GM12878 (cell line): ENCODE measurements around the gene YTHDF1. TPM values are rescaled to one million over a fixed set of nuclear protein-coding genes. Genes with fewer than 3 reads are reported as not detected.

ENCODE experiments used
- BACH1 ChIP-seq: fragments of 450-650 bp; IDR thresholded peaks from 2 replicates; pipeline ENCODE4 v1.6.1; 2017; ENCODE audit warnings: mild to moderate bottlenecking, borderline replicate concordance
- CEBPZ ChIP-seq: fragments of 150-350 bp; IDR thresholded peaks from 2 replicates; pipeline ENCODE4 v1.6.1; 2016; ENCODE audit warnings: low read depth, low read length
- FOXM1 ChIP-seq: IDR thresholded peaks from 2 replicates; pipeline ENCODE4 v1.6.1; 2012; ENCODE audit warnings: low read depth, mild to moderate bottlenecking, inconsistent platforms, low read length, moderate library complexity
- GATAD2B ChIP-seq: fragments of 450-650 bp; conservative IDR thresholded peaks from 2 replicates; pipeline ENCODE4 v1.6.1; 2017; ENCODE audit warnings: low read depth, mild to moderate bottlenecking, moderate library complexity
- IRF4 ChIP-seq: IDR thresholded peaks from 2 replicates; pipeline ENCODE4 v1.6.1; 2011; ENCODE audit warnings: low read depth, low read length
- KAT2A ChIP-seq: conservative IDR thresholded peaks from 2 replicates; pipeline ENCODE4 v1.6.1; 2011; ENCODE audit warnings: low read depth, low read length; ENCODE audit not compliant: control insufficient read depth
- MLLT1 ChIP-seq: fragments of 450-650 bp; IDR thresholded peaks from 2 replicates; pipeline ENCODE4 v1.6.1; 2016; ENCODE audit warnings: mild to moderate bottlenecking
- NFYA ChIP-seq: IDR thresholded peaks from 2 replicates; pipeline ENCODE4 v1.6.1; 2011; ENCODE audit warnings: low read depth, mild to moderate bottlenecking, low read length, improper control_type of control experiment, borderline replicate concordance
- NRF1 ChIP-seq: conservative IDR thresholded peaks from 2 replicates; pipeline ENCODE4 v1.6.1; 2011; ENCODE audit warnings: mild to moderate bottlenecking, low read depth, low read length, improper control_type of control experiment
- PML ChIP-seq: IDR thresholded peaks from 2 replicates; pipeline ENCODE4 v1.6.1; 2012; ENCODE audit warnings: low read length, inconsistent platforms
- SKIL ChIP-seq: fragments of 450-650 bp; IDR thresholded peaks from 2 replicates; pipeline ENCODE4 v1.6.1; 2017; ENCODE audit warnings: mild to moderate bottlenecking, low read depth, inconsistent platforms; ENCODE audit not compliant: poor library complexity, severe bottlenecking
- SMC3 ChIP-seq: IDR thresholded peaks from 2 replicates; pipeline ENCODE4 v1.6.1; 2011; ENCODE audit warnings: low read length, improper control_type of control experiment, borderline replicate concordance
- SPI1 ChIP-seq: IDR thresholded peaks from 2 replicates; pipeline ENCODE4 v1.6.1; 2011; ENCODE audit warnings: low read depth, mild to moderate bottlenecking, low read length, moderate library complexity, borderline replicate concordance; ENCODE audit not compliant: insufficient read depth
- WRNIP1 ChIP-seq: IDR thresholded peaks from 2 replicates; pipeline ENCODE4 v1.6.1; 2011; ENCODE audit warnings: low read depth, low read length, improper control_type of control experiment, borderline replicate concordance
- ZBTB33 ChIP-seq: fragments of 450-650 bp; IDR thresholded peaks from 2 replicates; pipeline ENCODE4 v1.6.1; 2017; ENCODE audit warnings: mild to moderate bottlenecking
- polyA plus RNA-seq, 11 experiments: library from polyadenylated mRNA; depleted of rRNA in 4 of 11; unstranded in 6 of 11; stranded (reverse) in 5 of 11; fragments of >200 nt; fragmentation: Nextera tagmentation in 4 of 11; fragmentation: Illumina TruSeq in 1 of 11; extraction: Ambion mirVana in 4 of 11; extraction: Trizol in 1 of 11; gene quantifications; 1 replicate in 1 of 11; 2 replicates in 10 of 11; pipeline versions ENCODE4 v1.2.1 to v1.2.3, GENCODE V29; 2011 to 2016; ENCODE audit warnings: inconsistent platforms in 2 of 11, missing spikeins in 2 of 11, low read depth in 1 of 11
- total RNA-seq, 4 experiments: library from RNA; depleted of rRNA in 3 of 4; stranded (reverse); fragments of >200 nt in 3 of 4; fragmentation: Illumina TruSeq in 1 of 4; extraction: Trizol in 1 of 4; gene quantifications; 2 replicates each; pipeline versions ENCODE4 v1.2.1 to v1.2.3, GENCODE V29; 2013 to 2021
- TF ChIP-seq, protein P1 (sequence below): fragments of 450-650 bp; IDR thresholded peaks from 2 replicates; pipeline ENCODE4 v1.6.1; 2018; ENCODE audit warnings: mild to moderate bottlenecking, low read depth, moderate library complexity; ENCODE audit not compliant: partially characterized antibody

YTHDF1 gene
- total and polyA plus RNA-seq, 10 of the 15 experiments (the other 5 are each of a cell fraction or from before 2014, with no cell fraction given) = 4.6 to 37.8 (median 20.5) TPM

DNA sequence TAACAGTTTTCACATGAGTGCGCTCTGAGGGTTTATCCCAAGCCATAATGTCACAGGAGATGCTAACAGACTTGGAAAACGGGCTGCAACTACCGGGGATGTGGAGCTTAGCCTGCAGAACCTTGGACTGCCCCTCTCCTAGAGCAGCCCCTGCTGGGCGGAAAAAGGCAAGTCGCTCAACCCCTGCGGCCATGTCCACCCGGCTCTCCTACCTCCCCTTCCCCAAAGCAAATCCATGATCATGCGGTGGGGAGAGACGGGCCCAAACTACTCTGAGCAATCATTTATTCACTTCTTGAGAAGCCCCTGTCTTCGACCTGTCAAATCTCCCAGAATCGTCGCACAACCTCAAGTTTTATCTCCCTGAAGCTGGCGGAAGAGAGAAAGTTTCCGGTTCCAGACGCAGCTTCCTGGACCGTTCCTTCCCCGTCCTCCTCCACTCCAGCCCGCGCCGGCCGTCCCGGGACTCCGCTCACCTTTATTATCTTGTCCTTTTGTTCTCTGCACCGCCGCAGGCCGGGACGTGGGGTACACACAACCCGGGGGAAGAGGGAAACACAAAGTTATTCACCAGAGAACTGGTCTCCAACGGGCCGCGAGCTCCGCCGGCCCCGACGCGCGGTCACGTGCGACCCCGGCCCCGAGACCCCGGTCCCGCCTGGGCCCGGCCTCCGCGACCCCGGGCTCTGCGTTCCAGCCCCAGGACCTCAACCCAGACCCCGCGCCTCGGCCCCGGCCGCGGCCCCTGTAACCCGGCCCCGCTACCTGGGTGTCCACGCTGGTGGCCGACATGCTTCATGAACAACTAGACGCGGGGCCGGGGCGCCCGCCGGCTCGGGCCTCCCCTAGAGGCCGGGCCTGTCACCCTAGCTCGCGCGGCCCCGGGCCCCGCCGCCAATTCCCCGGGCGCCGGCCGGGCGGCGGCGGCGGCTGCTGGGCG, 560 bp downstream of the YTHDF1 start (continued):
- TF ChIP-seq MLLT1 (no peak), CEBPZ (no peak), NFYA (no peak), SKIL (no peak), SMC3 (no peak), GATAD2B (0 out of 2 replicates have a peak, but pooled peaks have one; percentile 18), IRF4 (no peak), WRNIP1 (no peak), ZBTB33 (no peak), PML (no peak), FOXM1 (no peak), SPI1 (no peak), KAT2A (no peak), NRF1 (no peak), BACH1 (no peak)
- TF ChIP-seq, protein P1, sequence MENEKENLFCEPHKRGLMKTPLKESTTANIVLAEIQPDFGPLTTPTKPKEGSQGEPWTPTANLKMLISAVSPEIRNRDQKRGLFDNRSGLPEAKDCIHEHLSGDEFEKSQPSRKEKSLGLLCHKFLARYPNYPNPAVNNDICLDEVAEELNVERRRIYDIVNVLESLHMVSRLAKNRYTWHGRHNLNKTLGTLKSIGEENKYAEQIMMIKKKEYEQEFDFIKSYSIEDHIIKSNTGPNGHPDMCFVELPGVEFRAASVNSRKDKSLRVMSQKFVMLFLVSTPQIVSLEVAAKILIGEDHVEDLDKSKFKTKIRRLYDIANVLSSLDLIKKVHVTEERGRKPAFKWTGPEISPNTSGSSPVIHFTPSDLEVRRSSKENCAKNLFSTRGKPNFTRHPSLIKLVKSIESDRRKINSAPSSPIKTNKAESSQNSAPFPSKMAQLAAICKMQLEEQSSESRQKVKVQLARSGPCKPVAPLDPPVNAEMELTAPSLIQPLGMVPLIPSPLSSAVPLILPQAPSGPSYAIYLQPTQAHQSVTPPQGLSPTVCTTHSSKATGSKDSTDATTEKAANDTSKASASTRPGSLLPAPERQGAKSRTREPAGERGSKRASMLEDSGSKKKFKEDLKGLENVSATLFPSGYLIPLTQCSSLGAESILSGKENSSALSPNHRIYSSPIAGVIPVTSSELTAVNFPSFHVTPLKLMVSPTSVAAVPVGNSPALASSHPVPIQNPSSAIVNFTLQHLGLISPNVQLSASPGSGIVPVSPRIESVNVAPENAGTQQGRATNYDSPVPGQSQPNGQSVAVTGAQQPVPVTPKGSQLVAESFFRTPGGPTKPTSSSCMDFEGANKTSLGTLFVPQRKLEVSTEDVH = no peak
